HEK293 (cell line): Measurements from ENCODE around the gene DDX25.

ENCODE experiments used
- CTCF ChIA-PET: fragments of 350-600 bp; formaldehyde crosslinking; extraction: SDS; loops from one replicate; lab custom pipeline; 2021; ENCODE audit warnings: antibody characterized with exemption; lab: Yijun Ruan, JAX
- POLR2A ChIA-PET: fragments of 300-600 bp; formaldehyde crosslinking; extraction: SDS; loops from one replicate; lab custom pipeline; 2020; ENCODE audit warnings: antibody characterized with exemption, inconsistent platforms; lab: Yijun Ruan, JAX
- H3K27ac ChIP-seq: fragments of 200-500 bp; sonication (Bioruptor generic); 2 replicates; pipeline ENCODE4 v1.5.1; 2014; ENCODE audit warnings: low read depth, low read length, control low read depth, inconsistent platforms; ENCODE audit errors: extremely low read depth
- H3K36me3 ChIP-seq, 2 experiments: fragments of 200-500 bp in 1 of 2; sonication (Bioruptor generic) in 1 of 2; 1 replicate in 1 of 2; 2 replicates in 1 of 2; pipeline ENCODE4 v1.5.1; 2014 to 2017; ENCODE audit warnings: inconsistent platforms in 2 of 2, low read length in 2 of 2; ENCODE audit not compliant: control insufficient read depth in 2 of 2, insufficient read depth in 1 of 2
- H3K4me1 ChIP-seq: fragments of 200-500 bp; sonication (Bioruptor generic); 2 replicates; pipeline ENCODE4 v1.5.1; 2014; ENCODE audit warnings: mild to moderate bottlenecking, low read length, inconsistent platforms; ENCODE audit not compliant: control insufficient read depth, insufficient read depth
- H3K4me3 ChIP-seq: 2 replicates; pipeline ENCODE4 v1.5.1; 2011; ENCODE audit warnings: low read depth, mild to moderate bottlenecking, control low read depth, low read length, moderate library complexity
- H3K9me3 ChIP-seq: fragments of 200-500 bp; sonication (Bioruptor generic); 2 replicates; pipeline ENCODE4 v1.5.1; 2014; ENCODE audit warnings: low read depth, low read length, inconsistent platforms; ENCODE audit not compliant: control insufficient read depth, insufficient read depth
- HIC1 ChIP-seq: fragments of 450-650 bp; formaldehyde crosslinking; IDR thresholded peaks from 2 replicates; pipeline ENCODE4 v1.5.1; 2016; ENCODE audit warnings: missing biosample characterization, missing genetic modification characterization
- SCRT2 ChIP-seq: fragments of 450-650 bp; formaldehyde crosslinking; IDR thresholded peaks from 2 replicates; pipeline ENCODE4 v1.5.1; 2016; ENCODE audit warnings: missing biosample characterization, missing genetic modification characterization
- ZBTB44 ChIP-seq: fragments of 450-650 bp; IDR thresholded peaks from 2 replicates; pipeline ENCODE4 v1.5.1; 2018; ENCODE audit warnings: missing biosample characterization, mild to moderate bottlenecking, missing genetic modification characterization
- ZNF501 ChIP-seq: fragments of 450-650 bp; formaldehyde crosslinking; IDR thresholded peaks from 2 replicates; pipeline ENCODE4 v1.5.1; 2016; ENCODE audit warnings: missing biosample characterization, missing genetic modification characterization
- ZNF548 ChIP-seq: fragments of 450-650 bp; formaldehyde crosslinking; IDR thresholded peaks from 2 replicates; pipeline ENCODE4 v1.5.1; 2016; ENCODE audit warnings: missing biosample characterization, missing genetic modification characterization
- ZNF571 ChIP-seq: fragments of 450-650 bp; formaldehyde crosslinking; IDR thresholded peaks from 2 replicates; pipeline ENCODE4 v1.5.0; 2017; ENCODE audit warnings: missing biosample characterization, missing genetic modification characterization
- ZNF670 ChIP-seq: fragments of 450-650 bp; formaldehyde crosslinking; IDR thresholded peaks from 2 replicates; pipeline ENCODE4 v1.5.1; 2016; ENCODE audit warnings: missing biosample characterization, missing genetic modification characterization, low read depth
- ZNF843 ChIP-seq: fragments of 450-650 bp; formaldehyde crosslinking; IDR thresholded peaks from 2 replicates; pipeline ENCODE4 v1.5.1; 2016; ENCODE audit warnings: missing biosample characterization, missing genetic modification characterization
- TF ChIP-seq, protein P1 (sequence below): fragments of 450-650 bp; formaldehyde crosslinking; IDR thresholded peaks from 2 replicates; pipeline ENCODE4 v1.5.1; 2016; ENCODE audit warnings: missing biosample characterization, missing genetic modification characterization

The DDX25 gene

DNA sequence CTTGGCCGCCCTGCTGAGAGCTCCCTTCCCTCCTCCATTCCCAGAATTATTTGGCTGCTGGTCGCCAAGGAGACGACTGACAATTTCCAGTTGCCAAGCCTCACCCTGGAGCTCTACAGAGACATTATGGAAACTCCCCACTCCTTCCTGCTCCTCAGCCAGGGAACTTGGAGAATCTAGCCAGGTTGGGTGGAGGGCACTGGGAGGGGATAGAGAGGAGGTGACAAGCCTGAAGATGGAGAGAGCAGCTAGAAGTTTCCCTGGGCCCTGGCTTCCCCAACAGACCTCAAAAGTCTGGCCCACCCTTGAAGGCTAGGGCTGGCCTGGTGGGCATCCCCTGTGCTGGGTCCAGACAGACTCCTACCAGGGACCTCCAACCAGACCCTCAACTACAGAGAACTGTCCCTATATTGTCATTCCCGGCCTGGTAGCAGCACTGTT lies 34.8 kb downstream of the DDX25 start:
- Histone ChIP-seq H3K27ac (no peak overlapping the region), H3K4me3 (no peak overlapping the region), H3K4me1 (no peaks in the 10 kb centered on the region), H3K36me3 (no peaks in the 10 kb centered on the region), H3K9me3 (no peaks in the 10 kb centered on the region)
- ChIA-PET POLR2A (no interaction called here), CTCF (interaction anchor here (1.1 to 1.9 kb wide), 5 partner anchors 9 to 255 kb away, joined by 3 to 8 read pairs (median 6); no protein-coding TSS in a partner anchor)
- no peak for TF ChIP-seq ZNF501
- TF ChIP-seq ZNF548 (tag by site-specific recombination): no peak
- TF ChIP-seq, protein P1, sequence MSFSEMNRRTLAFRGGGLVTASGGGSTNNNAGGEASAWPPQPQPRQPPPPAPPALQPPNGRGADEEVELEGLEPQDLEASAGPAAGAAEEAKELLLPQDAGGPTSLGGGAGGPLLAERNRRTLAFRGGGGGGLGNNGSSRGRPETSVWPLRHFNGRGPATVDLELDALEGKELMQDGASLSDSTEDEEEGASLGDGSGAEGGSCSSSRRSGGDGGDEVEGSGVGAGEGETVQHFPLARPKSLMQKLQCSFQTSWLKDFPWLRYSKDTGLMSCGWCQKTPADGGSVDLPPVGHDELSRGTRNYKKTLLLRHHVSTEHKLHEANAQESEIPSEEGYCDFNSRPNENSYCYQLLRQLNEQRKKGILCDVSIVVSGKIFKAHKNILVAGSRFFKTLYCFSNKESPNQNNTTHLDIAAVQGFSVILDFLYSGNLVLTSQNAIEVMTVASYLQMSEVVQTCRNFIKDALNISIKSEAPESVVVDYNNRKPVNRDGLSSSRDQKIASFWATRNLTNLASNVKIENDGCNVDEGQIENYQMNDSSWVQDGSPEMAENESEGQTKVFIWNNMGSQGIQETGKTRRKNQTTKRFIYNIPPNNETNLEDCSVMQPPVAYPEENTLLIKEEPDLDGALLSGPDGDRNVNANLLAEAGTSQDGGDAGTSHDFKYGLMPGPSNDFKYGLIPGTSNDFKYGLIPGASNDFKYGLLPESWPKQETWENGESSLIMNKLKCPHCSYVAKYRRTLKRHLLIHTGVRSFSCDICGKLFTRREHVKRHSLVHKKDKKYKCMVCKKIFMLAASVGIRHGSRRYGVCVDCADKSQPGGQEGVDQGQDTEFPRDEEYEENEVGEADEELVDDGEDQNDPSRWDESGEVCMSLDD (tag by site-specific recombination): no peak
- TF ChIP-seq ZNF670 (tag by site-specific recombination): no peak
- TF ChIP-seq HIC1: no peak

GRCh38 chr11:125940145-125940544 lies 35.8 kb downstream of the DDX25 start:
- Histone ChIP-seq H3K9me3 (no peaks in the 10 kb centered on the region), H3K4me1 (no peaks in the 10 kb centered on the region), H3K4me3 (no peak overlapping the region), H3K27ac (no peak overlapping the region), H3K36me3 (no peaks in the 10 kb centered on the region)
- POLR2A ChIA-PET: no interaction called here
- CTCF ChIA-PET: interaction anchor here (0.7 to 1.9 kb wide), 9 partner anchors 8 to 254 kb away, joined by 3 to 8 read pairs (median 3); no protein-coding TSS in a partner anchor
- TF ChIP-seq ZBTB44 (tag by site-specific recombination): no peak
- TF ChIP-seq, all 188 proteins: peak for 0

- H3K9me3 ChIP-seq: no peaks in the 10 kb centered on the region
- no peaks in the 10 kb centered on the region for H3K4me1 ChIP-seq
- 0 out of 2 replicates have a peak, but pooled peaks have one; percentile 22 for TF ChIP-seq SCRT2
- no peak for TF ChIP-seq ZNF843
- TF ChIP-seq ZNF571 (tag by site-specific recombination): no peak
- ChIA-PET POLR2A (no interaction called here), CTCF (interaction anchor here (0.8 to 4.2 kb wide), 14 partner anchors 9 to 253 kb away, joined by 3 to 34 read pairs (median 5); partner anchors contain the start of gene CDON)
- H3K36me3 ChIP-seq: no peaks in the 10 kb centered on the region
- no peak overlapping the region for H3K4me3 ChIP-seq
- H3K27ac ChIP-seq: no peak overlapping the region
Measured at GRCh38 chr11:125941267-125941618, 36.9 kb downstream of the DDX25 start.
